Stimulated activated memory B cell treated with anti-CD40 and anti-IgM and Interleukin-4, amounts not matched to agents 10 μg/mL and 1 μg/mL and 100 μg/mL, for 72 hours (primary cell): ENCODE data around the gene ATG16L1.

Experiments
- ATAC-seq: fragments of 150-1000 bp; cut with Tn5 transposase; 2 replicates; pipeline ENCODE4 v1.10.0; 2021
- H3K27ac Mint-ChIP-seq: one replicate; pipeline ENCODE4 v1.8.0; 2022; ENCODE audit warnings: mild to moderate bottlenecking, mixed read lengths
- H3K27me3 Mint-ChIP-seq: one replicate; pipeline ENCODE4 v1.8.0; 2022; ENCODE audit warnings: mixed read lengths
- H3K36me3 Mint-ChIP-seq: one replicate; pipeline ENCODE4 v1.8.0; 2022; ENCODE audit warnings: mixed read lengths
- H3K4me1 Mint-ChIP-seq: one replicate; pipeline ENCODE4 v1.8.0; 2022; ENCODE audit warnings: mixed read lengths
- H3K4me3 Mint-ChIP-seq: one replicate; pipeline ENCODE4 v1.8.0; 2022; ENCODE audit warnings: mild to moderate bottlenecking, moderate library complexity, mixed read lengths
- H3K9me3 Mint-ChIP-seq: one replicate; pipeline ENCODE4 v1.8.0; 2022; ENCODE audit warnings: mixed read lengths

Gene ATG16L1

DNA sequence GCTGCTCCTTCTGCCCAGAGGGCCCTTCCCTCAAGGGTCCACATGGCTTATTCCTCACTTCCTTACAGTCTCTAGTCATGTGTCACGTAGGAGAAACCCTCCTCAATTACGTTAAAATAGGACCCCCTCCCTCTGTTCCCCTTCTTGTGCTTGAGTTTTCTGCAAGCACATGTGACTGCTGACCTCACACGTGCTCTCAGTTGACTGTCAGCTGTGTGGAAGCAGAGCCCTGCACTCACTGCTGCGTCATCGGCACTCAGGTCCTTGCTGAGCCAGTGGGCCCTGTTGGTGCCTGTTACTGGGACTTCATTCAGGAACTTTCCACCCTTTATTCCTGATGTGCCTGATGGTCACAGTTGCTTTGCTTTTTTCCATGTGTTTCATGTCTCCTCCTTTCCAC lies 11.1 kb downstream of the ATG16L1 start:
- H3K27me3 Mint-ChIP-seq = no peaks in the 10 kb centered on the region
- H3K4me3 Mint-ChIP-seq = no peak overlapping the region
- H3K4me1 Mint-ChIP-seq = peaks cover 62% of the 10 kb centered on the region
- peaks cover 81% of the 10 kb centered on the region for H3K36me3 Mint-ChIP-seq
- H3K9me3 Mint-ChIP-seq = no peaks in the 10 kb centered on the region
- H3K27ac Mint-ChIP-seq = peak overlapping the region; percentile 79
- no peak for ATAC-seq

DNA sequence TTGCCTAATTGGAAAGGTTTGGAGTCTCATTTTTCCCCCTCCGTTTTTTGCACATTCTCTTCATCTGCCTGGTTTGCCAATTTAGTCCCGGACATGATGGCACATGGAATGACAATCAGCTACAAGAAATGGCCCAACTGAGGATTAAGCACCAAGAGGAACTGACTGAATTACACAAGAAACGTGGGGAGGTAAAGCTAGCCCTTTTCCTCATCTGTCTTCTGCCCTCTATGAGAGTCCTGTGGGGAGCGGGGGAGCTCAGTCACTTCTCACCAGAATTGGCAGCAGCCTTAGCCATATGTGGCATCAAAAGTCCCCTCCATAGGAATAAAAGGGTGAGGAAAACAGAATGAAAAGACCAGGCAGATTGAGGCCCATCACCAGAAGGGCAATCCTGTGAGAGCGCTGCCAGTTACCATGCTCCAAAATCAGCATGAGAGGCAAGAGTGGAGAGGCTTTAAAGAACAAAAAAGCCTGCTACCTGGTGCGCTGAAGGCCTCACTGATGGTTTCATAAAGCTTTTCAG lies 11.6 kb downstream of the ATG16L1 start:
- no peaks in the 10 kb centered on the region for H3K9me3 Mint-ChIP-seq
- no peak for ATAC-seq
- no peak overlapping the region for H3K4me3 Mint-ChIP-seq
- peaks cover 84% of the 10 kb centered on the region for H3K36me3 Mint-ChIP-seq
- H3K27me3 Mint-ChIP-seq = no peaks in the 10 kb centered on the region
- H3K27ac Mint-ChIP-seq = peak overlapping the region; percentile 79
- H3K4me1 Mint-ChIP-seq = peaks cover 67% of the 10 kb centered on the region

DNA sequence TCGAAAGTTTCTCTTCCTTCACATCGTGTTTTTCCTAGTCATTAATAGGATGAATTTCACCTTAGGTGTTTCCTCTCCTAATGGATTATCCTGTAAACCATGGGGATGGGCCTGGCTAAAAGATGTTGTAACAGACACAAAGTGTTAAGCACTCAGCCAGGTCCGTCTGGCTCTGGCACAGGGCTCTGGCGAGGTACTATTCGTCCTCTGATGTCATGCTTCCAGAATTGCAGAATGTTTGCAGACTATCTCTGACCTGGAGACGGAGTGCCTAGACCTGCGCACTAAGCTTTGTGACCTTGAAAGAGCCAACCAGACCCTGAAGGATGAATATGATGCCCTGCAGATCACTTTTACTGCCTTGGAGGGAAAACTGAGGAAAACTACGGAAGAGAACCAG lies 13.2 kb downstream of the ATG16L1 start:
- no peak for ATAC-seq
- Mint-ChIP-seq H3K4me3 (no peak overlapping the region), H3K36me3 (peaks cover 83% of the 10 kb centered on the region), H3K27me3 (no peaks in the 10 kb centered on the region), H3K27ac (no peak overlapping the region), H3K9me3 (no peaks in the 10 kb centered on the region), H3K4me1 (peaks cover 69% of the 10 kb centered on the region)

DNA sequence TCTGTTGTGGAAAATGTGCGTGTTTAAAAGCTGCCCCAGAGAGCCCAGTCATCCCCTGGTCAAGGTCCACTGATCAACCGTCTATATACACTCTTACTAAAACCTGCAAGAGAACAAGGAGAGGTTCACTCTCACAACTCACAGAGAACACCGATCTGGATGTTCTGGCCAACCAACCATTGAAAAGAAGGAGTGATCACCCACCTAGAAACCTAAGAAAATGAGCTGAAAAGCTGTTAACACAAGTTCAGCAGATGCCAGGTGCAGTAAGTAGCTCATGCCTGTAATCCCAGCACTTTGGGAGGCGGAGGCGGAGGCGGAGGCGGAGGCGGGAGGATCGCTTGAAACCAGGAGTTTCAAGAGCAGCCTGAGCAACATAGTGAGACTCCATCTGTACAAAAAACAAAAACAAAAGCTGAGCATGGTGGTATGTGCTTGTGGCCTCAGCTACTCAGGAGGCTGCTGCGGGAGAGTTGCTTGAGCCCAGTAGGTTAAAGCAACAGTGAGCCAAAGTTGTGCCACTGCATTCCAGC lies 14.5 kb downstream of the ATG16L1 start:
- Mint-ChIP-seq H3K9me3 (no peaks in the 10 kb centered on the region), H3K4me3 (no peak overlapping the region), H3K4me1 (peaks cover 71% of the 10 kb centered on the region), H3K36me3 (peaks cover 83% of the 10 kb centered on the region), H3K27me3 (no peaks in the 10 kb centered on the region), H3K27ac (peak overlapping the region; percentile 77)
- ATAC-seq = no peak

DNA sequence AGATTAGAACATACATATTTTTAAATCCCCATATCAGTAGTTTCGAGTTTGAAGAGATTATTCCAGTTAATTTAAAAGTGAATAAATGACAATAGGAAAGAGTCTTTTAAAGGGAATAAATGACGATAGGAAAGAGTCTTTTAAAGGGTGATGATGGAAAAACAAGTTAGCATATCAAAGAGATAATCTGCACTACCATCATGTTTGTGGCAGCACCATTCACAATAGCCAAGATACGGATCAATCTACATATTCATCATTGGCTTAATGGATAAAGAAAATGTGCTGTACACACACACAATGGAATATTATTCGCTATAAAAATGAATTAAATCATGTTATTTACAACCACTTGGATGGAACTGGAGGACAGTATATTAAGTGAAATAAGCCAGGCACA lies 15.0 kb downstream of the ATG16L1 start:
- Mint-ChIP-seq H3K36me3 (peaks cover 82% of the 10 kb centered on the region), H3K27me3 (no peaks in the 10 kb centered on the region), H3K27ac (peak overlapping the region; percentile 77), H3K4me1 (peaks cover 67% of the 10 kb centered on the region), H3K9me3 (no peaks in the 10 kb centered on the region), H3K4me3 (no peak overlapping the region)
- ATAC-seq = no peak

DNA sequence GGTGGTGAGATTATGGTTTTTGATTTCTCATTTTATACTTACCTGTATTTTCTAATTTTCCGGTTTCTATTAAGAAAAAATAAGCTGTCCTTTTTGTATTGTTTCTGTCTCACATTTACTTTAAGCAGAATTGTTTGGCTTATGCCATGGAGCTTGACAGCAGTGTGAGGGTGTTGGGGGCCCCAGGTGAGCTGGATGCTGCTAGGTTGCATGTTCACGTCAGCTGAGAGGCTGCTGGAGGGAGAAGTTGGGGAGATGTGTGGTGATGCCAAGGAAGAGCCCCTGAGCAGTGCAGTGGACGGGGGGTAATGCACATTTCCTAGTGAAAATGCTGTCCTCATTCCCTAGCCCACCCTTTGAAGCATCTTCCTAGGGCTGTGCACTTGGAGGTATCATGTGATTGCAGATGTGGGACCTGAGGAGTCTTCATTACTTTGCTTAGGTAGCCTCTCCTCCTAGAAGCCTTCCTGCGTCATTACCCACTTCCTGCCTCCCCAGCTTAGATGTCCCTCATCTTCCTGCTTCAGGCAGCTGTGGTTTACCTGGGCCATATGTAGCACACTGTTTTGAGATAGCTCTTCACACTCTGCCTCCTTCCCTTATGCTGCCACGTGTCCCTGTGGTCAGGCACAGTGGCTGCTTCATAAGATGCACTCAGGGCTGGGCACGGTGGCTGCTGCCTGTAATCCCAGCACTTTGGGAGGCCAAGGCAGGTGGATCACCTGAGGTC lies 16.2 kb downstream of the ATG16L1 start:
- no peaks in the 10 kb centered on the region for H3K27me3 Mint-ChIP-seq
- peak overlapping the region; percentile 77 for H3K27ac Mint-ChIP-seq
- peak; percentile 99 for ATAC-seq
- H3K4me1 Mint-ChIP-seq = peaks cover 58% of the 10 kb centered on the region
- H3K9me3 Mint-ChIP-seq = no peaks in the 10 kb centered on the region
- no peak overlapping the region for H3K4me3 Mint-ChIP-seq
- H3K36me3 Mint-ChIP-seq = peaks cover 82% of the 10 kb centered on the region

DNA sequence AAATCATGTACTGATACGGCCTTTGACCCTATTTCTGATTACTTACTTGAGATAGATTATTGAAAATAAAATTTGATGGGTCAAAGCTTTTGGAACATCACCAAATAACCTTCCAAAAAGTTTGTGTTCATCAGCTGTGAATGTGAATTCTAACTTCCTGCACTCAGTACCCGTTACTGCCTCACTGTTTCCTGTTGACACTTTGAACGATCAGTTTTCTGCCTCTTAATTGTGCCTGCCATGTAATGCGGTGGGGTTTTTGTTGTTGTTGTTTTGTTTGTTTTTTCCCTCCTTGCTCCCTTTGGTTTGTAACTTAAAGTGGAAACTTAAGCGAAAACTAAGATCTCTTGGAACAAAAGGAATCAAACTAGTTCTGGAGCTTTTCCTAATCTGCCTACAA lies 18.9 kb downstream of the ATG16L1 start:
- no peaks in the 10 kb centered on the region for H3K9me3 Mint-ChIP-seq
- H3K4me3 Mint-ChIP-seq = no peak overlapping the region
- H3K27ac Mint-ChIP-seq = peak overlapping the region; percentile 70
- no peak for ATAC-seq
- H3K36me3 Mint-ChIP-seq = peaks cover 86% of the 10 kb centered on the region
- H3K27me3 Mint-ChIP-seq = no peaks in the 10 kb centered on the region
- peaks cover 56% of the 10 kb centered on the region for H3K4me1 Mint-ChIP-seq

DNA sequence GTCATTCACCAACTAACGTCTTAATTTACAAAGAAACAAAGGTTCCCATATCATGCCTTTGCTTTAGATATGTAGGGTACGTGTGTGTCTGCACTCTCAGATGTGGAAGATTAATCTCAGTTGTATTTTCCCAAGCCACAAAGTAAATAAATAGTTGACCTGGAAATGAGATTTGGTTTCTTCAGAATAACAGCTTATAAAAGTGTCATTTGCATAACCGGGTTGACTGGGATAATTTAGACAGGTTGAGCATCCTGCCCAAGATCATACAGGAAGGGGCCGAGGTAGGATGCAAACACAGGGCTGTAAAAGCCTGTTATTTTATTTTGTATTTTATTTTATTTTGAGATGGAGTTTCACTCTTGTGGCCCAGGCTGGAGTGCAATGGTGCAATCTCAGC lies 19.5 kb downstream of the ATG16L1 start:
- peaks cover 51% of the 10 kb centered on the region for H3K4me1 Mint-ChIP-seq
- ATAC-seq = no peak
- no peaks in the 10 kb centered on the region for H3K27me3 Mint-ChIP-seq
- H3K4me3 Mint-ChIP-seq = no peak overlapping the region
- peaks cover 88% of the 10 kb centered on the region for H3K36me3 Mint-ChIP-seq
- H3K27ac Mint-ChIP-seq = peak overlapping the region; percentile 70
- no peaks in the 10 kb centered on the region for H3K9me3 Mint-ChIP-seq

DNA sequence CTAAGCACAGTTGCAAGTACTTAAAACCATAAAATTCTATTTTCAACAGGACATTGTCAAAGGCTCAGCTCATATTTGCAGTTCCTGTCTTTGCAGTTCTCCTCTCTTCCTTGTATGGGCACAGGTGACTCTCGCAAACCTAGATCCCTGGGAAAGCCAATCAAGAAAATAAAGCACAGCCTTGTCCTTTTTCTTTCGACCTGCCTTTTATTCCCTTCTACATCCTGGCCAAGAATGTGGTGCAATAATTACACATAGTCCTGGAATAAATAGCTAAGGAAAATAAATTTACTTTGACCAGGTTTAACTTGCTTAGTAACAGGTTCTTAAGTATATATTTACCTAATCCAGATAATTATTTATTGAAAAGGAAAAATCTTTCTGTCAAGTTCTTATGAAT lies 20.2 kb downstream of the ATG16L1 start:
- Mint-ChIP-seq H3K4me3 (no peak overlapping the region), H3K36me3 (peaks cover 86% of the 10 kb centered on the region), H3K9me3 (no peaks in the 10 kb centered on the region), H3K27me3 (no peaks in the 10 kb centered on the region), H3K27ac (no peak overlapping the region), H3K4me1 (peaks cover 44% of the 10 kb centered on the region)
- no peak for ATAC-seq

DNA sequence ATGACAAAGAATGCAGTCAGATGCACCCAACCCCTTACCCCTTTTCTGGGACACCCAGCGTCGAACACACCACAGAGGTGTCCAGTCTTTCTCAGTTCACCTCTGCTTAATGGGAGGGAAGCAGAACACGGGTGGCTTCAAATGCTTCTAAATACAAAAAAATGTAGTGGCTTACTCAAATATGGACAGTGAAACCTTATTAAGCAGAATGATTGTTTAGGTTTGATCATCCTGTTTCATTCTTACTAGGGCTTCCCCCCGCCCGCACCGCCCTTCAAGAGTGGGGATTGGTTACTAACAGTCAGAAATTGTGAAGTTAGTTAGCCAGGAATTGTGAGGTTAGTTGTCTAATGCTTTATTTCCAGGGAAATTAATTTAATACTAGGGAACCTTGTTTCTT lies 21.6 kb downstream of the ATG16L1 start:
- Mint-ChIP-seq H3K36me3 (peaks cover 84% of the 10 kb centered on the region), H3K9me3 (no peaks in the 10 kb centered on the region), H3K27me3 (no peaks in the 10 kb centered on the region), H3K4me1 (peaks cover 30% of the 10 kb centered on the region), H3K4me3 (no peak overlapping the region), H3K27ac (no peak overlapping the region)
- no peak for ATAC-seq

DNA sequence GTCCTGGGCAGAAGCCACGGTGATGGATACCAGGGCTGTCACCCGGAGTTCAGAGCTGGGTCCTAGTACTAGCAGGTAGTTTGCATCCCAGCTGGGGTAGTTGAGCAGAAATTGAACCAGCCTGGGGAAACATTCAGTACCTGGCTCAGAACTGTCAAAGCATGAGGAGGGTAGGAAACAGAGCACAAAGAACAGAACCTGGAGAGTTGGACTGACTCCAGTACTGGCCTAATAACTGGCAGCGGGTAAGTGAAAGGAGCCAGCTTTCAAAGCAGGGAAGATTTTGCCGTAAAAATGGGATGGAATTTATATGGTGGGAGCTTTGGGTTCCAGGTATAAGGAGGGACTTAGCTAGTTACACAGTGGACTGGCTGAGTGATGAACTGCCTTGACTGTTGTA lies 23.8 kb downstream of the ATG16L1 start:
- Mint-ChIP-seq H3K4me3 (no peak overlapping the region), H3K4me1 (peaks cover 13% of the 10 kb centered on the region), H3K36me3 (peaks cover 80% of the 10 kb centered on the region), H3K27ac (no peak overlapping the region), H3K27me3 (no peaks in the 10 kb centered on the region), H3K9me3 (no peaks in the 10 kb centered on the region)
- ATAC-seq = no peak

DNA sequence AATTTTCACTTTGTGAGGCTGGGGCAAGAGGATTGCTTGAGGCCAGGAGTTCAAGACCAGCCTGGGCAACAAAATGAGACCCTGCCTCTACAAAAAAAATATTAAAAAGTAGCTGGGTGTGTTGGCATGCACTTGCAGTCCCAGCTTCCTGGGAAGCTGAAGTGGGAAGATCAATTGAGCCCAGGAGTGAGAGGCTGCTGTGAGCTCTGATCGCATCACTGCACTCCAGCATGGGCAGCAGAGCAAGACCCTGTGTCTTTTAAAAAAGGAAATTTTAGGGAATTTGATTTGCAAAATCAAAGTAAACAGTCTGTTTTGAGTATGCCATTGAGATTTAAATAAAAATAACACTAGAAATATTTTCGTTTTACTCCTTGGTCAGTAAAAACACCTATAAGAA lies 27.4 kb downstream of the ATG16L1 start:
- Mint-ChIP-seq H3K9me3 (no peaks in the 10 kb centered on the region), H3K4me1 (no peaks in the 10 kb centered on the region), H3K27ac (no peak overlapping the region), H3K4me3 (no peak overlapping the region), H3K27me3 (no peaks in the 10 kb centered on the region), H3K36me3 (peaks cover 77% of the 10 kb centered on the region)
- ATAC-seq = no peak

DNA sequence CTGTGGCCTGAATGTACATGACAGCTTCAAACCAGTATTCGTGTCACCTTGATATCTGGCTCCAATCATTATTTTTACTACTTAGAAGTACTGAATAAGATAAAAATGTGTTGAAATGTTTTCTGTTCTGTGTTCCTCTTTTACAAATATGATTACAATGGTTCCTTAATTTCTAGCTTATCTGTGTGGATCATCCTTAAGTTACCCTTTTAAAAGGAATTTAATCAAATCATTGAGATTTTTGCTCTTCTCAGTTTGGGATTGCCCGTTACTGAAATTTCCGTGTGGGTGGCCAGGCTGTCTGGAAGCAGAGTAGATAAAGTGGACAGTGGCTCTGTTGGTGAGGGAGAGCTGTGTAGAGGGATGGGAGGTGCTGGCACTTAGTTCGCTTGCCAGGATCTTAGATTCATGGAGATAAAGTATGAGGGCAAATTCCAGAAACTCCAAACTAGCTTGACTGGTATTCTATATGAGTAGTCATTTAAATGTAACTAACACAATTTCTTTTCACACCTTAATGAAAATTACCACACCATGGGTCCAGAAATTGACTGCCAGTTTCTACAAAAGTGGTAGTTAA lies 28.7 kb downstream of the ATG16L1 start:
- H3K27ac Mint-ChIP-seq = no peak overlapping the region
- no peaks in the 10 kb centered on the region for H3K4me1 Mint-ChIP-seq
- ATAC-seq = no peak
- H3K27me3 Mint-ChIP-seq = no peaks in the 10 kb centered on the region
- no peak overlapping the region for H3K4me3 Mint-ChIP-seq
- H3K36me3 Mint-ChIP-seq = peaks cover 74% of the 10 kb centered on the region
- H3K9me3 Mint-ChIP-seq = no peaks in the 10 kb centered on the region

DNA sequence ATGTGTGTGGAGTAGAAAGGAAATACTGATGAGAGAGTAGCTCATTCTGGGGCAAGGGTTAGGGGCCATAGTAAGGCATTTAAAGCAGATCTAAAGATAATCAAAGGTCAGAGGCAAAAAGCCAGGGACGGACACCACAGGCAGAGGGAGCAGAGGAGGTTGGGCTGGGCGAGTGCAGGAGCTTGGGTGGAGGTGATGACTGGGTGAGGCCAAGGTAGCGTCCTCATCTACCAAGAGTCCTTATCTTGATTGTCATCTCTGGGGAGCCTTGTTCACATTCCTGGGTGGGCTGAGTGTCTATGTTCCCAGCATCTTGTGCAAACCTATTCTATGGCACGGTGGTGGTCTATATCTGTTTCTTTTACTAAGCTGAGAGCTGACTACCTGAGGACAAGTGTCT lies 30.1 kb downstream of the ATG16L1 start:
- Mint-ChIP-seq H3K27me3 (no peaks in the 10 kb centered on the region), H3K4me1 (no peaks in the 10 kb centered on the region), H3K27ac (no peak overlapping the region), H3K4me3 (no peak overlapping the region), H3K36me3 (peaks cover 71% of the 10 kb centered on the region), H3K9me3 (no peaks in the 10 kb centered on the region)
- no peak for ATAC-seq

DNA sequence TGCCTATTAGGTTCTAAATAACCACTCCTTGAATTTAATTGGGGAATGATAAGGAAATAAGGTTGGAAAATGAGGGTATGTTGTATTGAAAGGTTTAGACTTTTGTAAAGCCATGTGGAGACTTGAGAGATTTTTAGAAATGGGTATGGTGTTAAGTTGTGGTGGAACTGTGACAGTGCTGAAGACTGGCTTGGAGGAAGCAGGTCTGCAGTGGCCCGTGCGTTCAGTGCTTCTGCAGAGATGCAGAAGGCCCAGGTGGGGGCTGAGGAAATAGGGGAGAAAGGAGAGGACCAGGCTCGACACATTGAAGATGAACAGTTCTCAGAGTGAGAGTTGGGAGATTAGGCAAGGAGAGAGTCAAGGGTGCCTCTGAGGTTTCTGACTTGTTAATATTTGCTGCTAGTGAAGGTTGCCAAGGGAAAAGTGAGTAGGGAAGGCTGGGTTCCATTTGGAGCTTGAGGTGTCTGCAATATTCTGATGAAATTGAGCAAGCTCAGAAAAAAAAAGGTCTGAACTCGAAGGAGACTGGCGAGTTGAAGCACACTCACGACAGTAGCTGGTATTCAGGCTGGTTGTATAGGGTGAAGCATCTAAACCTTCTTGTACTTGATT lies 30.6 kb downstream of the ATG16L1 start:
- no peak for ATAC-seq
- Mint-ChIP-seq H3K4me3 (no peak overlapping the region), H3K27ac (no peak overlapping the region), H3K36me3 (peaks cover 76% of the 10 kb centered on the region), H3K9me3 (no peaks in the 10 kb centered on the region), H3K27me3 (no peaks in the 10 kb centered on the region), H3K4me1 (no peaks in the 10 kb centered on the region)

DNA sequence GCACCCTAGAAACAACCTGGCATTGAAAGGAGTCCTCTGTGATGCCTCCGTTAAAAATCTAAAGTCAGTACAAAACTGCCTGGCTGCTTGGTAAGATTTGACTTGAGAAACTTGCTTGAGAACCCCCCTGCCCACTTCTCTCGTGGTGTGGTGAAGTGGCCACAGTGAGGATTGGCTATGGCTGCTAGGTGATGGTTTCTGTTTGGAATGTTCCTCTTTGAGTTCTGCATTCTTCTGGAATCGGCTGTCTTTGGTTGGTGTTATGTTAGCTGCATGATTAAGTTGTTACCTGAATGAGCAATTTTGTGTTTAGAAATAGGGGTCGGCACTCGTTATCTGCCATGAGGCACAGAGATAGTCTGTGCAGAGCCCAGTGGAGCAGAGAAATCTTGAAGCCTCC lies 34.4 kb downstream of the ATG16L1 start:
- no peak for ATAC-seq
- Mint-ChIP-seq H3K27me3 (no peaks in the 10 kb centered on the region), H3K4me3 (no peak overlapping the region), H3K27ac (no peak overlapping the region), H3K9me3 (no peaks in the 10 kb centered on the region), H3K36me3 (peaks cover 64% of the 10 kb centered on the region), H3K4me1 (no peaks in the 10 kb centered on the region)
